ENCODE data around the gene PLAGL1.
A peak's percentile ranks its signal among the peaks of the same experiment; 100 is the strongest.
"Not testable (repeated sequence)": the region's sequence is repeated elsewhere in the genome, so short reads cannot be mapped to it uniquely, and the experiment has no call there.

The PLAGL1 gene, protein sequence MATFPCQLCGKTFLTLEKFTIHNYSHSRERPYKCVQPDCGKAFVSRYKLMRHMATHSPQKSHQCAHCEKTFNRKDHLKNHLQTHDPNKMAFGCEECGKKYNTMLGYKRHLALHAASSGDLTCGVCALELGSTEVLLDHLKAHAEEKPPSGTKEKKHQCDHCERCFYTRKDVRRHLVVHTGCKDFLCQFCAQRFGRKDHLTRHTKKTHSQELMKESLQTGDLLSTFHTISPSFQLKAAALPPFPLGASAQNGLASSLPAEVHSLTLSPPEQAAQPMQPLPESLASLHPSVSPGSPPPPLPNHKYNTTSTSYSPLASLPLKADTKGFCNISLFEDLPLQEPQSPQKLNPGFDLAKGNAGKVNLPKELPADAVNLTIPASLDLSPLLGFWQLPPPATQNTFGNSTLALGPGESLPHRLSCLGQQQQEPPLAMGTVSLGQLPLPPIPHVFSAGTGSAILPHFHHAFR

DNA sequence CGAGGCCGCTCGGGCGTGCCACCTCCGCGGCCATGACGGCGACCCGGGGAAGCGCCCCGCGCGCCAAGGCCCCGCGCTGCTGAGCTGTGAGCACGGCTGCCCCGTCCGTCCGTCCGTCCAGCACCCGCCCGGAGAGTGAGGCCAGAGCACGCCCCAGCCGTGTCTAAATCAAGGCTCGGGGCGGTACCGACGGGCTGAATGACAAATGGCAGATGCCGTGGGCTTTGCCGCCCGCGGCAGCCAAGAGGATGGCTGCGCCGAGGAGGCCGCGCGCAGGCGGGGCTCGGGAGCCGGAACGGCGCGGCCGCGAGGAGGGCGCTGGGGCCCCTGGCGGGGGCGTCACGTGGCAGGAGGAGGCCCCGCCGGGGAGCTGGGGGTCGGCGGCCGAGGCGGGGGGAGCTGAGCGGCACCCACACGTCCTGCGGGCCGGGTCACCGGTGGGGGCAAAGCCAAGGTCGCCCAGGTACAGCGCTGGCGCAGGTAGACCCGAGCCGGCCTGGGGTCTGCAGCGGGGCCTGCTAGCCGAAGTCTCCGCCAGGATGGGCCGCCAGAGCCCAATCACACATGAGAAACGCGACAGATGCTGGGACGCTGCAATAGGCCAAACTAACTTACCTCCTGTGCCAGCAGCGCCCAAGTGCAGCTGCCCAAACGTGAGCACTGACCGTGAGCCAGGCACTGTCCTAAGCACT, at the start of gene PLAGL1:
PLAGL1 (minus strand) TSS at position 140 of the 692 bp plus-strand sequence. CDS start 60,123 bp downstream, outside the sequence.
- DNase-seq (ENCODE audit: low read depth): no peak

DNA sequence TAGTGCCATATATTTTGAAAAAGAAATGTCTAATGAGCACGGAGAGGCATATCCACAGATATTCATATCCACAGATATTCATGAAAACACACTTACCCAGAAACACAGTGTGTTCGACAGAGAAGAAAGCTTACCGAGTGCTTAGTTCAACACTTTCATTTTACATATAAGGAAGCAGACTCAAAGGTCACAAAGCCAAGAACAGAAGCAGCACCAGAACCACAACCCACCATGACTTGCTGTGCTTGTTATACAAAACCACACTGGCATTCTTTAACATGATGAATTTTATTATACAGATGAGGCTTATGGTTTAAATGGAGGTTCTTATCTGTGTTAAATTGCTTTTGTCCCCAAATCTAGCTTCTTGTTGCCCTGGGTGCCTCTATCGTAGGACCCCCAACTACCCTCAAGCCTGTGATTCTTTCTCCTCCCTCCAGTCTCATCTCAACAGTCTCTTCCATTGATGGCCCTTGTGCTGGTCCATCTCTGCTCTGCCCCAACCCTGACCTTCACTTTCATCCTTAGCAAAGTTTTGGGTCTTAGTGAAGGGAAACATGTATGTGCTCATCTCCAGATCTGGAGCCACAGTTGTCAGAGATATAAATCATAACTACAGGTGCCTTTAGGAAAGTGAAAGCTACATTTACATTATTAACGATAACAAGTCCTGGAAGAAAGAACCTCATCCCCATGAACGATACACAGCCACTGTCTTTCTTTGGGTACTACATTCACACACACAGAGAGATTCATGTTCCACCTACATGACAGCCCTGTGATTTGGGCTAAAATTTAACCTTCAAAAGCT, 47.3 kb upstream of the PLAGL1 start:
- DNase-seq (ENCODE audit: low read depth): peak; percentile 29

DNA sequence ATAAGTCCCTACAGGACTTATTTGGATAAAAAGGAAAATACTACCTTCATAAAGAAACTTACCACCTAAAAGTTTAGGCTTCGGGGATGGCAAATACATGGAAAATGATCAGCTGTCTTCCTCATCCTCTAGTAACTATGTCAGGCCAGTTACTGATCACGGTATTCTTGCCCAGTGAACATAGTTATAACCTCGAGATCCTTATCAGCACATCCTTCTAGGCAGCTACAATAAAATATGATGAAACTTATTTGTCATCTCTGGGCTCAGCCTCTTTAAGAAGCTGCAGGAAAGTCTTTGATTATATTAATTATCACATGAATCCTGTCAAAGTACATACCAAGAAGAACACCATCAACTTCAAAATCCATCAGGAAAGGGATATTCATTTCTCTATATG, 45.5 kb upstream of the PLAGL1 start:
- DNase-seq (ENCODE audit: low read depth): no peak

DNA sequence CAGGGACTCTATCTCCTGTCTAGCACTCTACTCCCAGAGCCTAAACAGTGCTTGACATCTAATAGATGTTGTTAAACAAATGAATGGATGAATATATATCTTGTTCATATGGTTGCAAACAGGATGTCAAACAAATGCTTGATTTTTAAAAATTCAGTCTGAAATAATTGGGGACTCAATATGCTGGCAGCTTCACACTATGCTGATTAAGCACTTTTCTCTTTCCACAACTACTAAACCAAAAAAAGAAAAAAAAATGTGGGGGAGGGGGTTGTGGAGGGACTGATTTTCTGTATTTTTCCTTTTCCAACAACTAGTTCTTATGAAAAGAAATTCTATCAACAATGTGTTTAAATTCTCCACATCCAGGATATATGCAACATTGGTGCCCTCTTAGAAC, 44.4 kb upstream of the PLAGL1 start:
- DNase-seq (ENCODE audit: low read depth): no peak

DNA sequence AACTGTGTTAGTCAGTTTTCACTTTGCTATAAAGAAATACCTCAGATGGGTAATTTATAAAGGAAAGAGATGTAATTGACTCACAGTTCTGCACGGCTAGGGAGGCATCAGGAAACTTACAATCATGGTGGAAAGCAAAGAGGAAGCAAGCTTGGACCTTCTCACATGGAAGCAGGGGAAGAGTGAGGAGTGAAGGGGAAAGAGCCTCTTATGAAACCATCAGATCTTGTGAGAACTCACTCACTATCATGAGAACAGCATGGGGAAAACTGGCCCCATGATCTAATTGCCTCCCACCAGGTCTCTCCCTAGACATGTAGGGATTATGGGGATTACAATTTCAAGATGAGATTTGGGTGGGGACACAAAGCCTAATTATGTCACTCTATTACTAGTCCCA, 41.3 kb upstream of the PLAGL1 start:
- no peak for DNase-seq (ENCODE audit: low read depth)

DNA sequence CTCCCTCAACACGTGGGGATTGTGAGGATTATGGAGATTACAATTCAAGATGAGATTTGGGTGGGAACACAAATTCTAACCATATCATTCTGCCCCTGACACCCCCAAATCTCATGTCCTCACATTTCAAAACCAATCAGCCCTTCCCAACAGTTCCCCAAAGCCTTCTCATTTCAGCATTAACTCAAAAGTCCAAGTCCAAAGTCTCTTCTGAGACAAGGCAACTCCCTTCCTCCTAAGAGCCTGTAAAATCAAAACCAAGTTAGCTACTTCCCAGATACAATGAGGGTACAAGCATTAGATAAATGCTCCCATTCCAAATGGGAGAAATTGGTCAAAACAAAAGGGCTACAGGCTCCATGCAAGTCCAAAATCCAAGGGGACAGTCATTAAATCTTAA, 39.6 kb upstream of the PLAGL1 start:
- no peak for DNase-seq (ENCODE audit: low read depth)

DNA sequence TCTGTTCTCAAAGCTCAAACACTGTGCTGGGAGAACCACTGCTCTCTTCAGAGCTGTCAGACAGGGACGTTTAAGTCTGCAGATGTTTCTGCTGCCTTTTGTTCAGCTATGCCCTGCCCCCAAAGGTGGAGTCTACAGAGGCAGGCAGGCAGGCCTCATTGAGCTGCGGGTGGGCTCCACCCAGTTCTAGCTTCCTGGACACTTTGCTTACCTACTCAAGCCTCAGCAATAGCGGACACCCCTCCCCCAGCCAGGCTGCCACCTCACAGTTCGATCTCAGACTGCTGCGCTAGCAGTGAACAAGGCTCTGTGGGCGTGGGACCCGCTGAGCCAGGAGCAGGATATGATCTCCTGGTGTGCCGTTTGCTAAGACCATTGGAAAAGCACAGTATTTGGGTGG, 38.6 kb upstream of the PLAGL1 start:
- DNase-seq (ENCODE audit: low read depth): not testable (repeated sequence)

DNA sequence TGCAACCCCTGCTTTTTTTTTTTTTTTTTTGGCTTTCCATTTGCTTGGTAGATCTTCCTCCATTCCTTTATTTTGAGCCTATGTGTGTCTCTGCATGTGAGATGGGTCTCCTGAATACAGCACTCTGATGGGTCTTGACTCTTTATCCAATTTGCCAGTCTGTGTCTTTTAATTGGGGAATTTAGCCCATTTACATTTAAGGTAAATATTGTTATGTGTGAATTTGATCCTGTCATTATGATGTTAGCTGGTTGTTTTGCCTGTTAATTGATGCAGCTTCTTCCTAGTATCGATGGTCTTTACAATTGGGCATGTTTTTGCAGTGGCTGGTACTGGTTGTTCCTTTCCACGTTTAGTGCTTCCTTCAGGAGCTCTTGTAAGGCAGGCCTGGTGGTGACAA, 36.9 kb upstream of the PLAGL1 start:
- DNase-seq (ENCODE audit: low read depth): not testable (repeated sequence)

DNA sequence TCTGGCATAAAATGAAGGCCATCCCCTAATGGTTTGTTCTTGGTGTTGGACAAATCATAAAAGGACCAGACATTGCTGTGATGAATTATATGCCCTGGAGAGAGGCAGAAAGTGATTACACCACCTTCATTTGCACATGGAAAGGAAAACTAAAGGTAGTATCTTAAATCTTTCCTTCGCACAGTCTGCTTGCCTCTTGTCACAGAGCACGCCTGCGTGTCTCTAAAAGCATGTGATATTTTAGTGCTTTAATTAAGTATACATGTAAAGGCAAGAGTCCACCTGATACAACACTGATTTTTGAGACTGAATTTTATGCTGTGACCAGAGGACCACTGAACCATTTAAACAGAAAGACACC, 28.8 kb upstream of the PLAGL1 start:
- DNase-seq (ENCODE audit: low read depth): no peak

DNA sequence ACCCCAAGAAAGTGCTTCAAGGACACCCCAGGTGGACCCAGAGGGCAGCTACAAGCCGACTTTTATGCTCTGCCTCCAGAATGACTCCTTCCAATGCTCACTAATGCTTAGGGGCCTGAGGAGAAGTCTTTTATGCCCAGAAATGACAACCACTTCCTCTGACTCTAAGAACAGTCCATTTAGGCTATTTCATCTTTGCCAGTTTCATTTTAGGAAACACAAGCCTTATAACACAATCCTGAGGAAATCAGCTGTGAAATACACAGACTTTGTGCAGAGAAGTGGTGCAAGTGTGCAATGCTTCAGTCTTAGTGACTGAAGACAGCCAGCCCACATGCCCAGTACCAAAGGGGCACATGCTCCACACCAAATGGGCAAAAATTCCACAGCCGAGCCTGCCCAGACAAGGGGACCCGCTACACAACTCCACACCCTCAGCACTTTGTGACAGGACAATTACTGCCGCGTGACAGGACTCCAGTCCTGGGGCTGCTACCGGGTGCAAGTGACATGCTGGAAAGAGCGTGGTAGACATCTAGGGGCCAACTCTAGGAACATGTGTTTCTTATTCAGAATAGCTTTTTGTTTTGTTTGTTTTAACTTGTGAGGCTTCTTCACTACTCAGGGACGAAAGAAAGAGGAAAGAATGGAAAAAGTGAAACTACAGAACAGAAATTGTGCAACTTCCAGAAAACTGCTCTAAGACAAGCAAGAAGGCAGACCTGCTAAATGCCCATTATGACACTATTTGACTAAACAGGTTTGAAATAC, 28.2 kb upstream of the PLAGL1 start:
- no peak for DNase-seq (ENCODE audit: low read depth)

DNA sequence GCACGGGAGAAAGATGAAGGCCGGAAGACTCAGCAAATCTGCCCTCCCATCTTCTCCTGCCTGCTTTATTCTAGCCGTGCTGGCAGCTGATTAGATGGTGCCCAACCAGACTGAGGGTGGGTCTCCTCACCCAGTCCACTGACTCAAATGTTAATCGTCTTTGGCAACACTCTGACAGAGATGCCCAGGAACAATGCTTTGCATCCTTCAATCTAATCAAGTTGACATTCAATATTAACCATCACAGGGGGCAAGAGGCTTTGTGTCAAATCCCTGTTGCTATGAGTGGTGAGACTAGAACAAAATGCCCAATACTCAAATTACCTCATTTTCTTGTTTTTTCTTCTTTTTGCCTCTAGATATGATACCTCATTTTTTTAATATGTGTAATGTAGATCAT, 27.4 kb upstream of the PLAGL1 start:
- no peak for DNase-seq (ENCODE audit: low read depth)

DNA sequence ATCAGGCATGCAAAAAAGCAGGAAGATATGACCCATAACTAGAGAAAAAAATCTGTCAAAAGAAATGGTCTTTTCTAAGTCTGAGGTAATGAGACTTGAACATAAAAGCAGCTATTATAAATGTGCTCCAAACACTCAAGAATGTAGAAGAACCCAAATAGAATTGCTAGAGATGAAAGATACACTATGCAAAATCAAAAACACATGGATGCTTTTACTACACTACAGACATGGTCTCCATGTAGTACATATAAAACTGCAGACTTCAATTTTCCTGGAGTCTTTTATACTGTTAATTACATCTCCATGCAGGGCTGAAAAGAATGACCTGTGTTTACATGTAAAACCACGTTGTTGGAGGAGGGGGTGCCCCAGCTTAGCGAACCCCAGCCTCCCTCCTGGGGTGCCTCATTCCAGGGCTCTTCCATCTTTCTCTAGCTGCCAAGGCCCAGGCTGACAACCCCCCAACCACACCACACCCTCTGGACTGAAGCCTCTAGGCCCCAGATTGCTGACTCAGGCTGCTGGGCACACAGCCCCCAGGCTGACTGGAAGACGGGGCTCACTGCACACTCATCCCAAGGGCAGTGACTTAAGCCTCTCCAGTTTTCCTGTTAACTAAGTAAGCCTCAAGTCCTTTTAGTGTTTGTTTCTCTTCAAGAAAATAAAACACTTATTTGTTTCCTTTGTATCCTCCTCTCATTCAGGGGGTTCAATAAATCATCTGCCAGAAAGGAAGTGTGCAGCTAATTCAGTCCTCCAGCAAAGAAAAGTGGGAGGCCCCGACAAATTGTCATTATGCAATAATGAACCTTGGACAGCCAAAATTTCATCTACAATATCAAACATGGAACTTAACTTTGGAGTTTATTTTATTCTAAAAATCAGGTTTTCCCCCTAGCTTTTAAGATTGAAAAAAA, 26.0 kb upstream of the PLAGL1 start:
- no peak for DNase-seq (ENCODE audit: low read depth)

DNA sequence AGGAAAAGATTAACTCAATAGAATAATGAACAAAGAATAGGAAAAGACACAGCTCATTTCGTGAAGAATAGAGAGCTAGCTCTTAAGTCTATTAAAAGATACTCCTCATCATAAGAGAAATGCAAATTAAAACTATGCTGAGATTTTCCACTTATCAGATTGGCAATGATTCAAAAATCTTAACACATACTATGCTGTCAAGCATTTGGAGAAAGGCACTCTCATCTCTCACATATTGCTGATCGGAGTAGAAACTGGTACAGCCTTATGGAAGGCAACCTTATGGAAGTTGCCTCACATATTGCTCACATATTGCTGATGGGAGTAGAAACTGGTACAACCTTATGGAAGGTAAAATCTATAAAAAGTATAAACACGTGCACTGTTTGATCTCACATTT, 21.4 kb upstream of the PLAGL1 start:
- DNase-seq (ENCODE audit: low read depth): no peak

DNA sequence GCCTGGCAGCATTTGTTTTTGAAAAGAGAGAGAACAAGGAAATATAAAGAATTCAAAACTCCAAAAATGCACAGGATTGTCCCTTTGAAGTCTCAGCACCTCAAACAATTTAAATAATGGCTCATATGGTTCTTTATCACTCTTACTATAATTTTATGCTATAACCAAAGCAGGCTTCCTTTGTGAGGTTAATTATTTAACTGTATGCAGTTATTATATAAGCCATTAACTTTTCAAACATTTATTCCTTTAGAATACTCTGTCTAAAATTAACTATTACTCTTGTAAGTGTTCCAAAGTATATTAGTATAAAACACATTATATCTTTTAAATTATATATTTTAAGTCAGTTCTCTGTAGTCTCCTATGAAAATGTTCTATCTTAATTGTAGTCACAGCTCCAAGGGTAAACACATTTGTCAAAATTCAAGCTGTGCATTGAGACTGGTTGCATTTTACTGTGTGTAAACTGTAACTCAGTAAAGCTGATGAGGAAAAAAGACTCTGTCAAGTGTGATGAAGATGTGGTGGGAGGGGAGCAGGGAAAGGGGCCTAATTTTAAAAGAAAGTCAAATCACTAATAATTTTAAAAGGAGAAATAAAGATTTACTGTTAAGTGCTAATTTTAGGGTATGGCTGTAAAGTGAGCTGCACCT, 20.0 kb upstream of the PLAGL1 start:
- no peak for DNase-seq (ENCODE audit: low read depth)

DNA sequence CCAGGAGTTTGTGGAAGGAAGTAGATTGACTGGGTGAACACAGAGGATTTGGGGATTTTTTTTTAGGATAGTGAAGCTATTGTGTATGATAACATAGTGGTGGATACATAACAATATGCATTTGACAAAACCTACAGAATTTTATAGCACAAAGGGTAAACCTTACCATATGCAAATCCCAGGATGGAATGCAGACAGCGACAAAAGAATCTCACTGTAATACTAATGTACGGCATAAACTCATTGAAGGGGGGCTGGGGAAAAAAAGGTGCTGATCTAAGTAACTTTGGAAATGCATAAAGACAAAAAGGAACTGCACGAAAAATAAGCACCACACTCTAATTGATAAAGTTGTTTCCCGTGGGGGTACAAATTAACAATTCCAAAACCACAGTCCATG, 15.2 kb upstream of the PLAGL1 start:
- no peak for DNase-seq (ENCODE audit: low read depth)

DNA sequence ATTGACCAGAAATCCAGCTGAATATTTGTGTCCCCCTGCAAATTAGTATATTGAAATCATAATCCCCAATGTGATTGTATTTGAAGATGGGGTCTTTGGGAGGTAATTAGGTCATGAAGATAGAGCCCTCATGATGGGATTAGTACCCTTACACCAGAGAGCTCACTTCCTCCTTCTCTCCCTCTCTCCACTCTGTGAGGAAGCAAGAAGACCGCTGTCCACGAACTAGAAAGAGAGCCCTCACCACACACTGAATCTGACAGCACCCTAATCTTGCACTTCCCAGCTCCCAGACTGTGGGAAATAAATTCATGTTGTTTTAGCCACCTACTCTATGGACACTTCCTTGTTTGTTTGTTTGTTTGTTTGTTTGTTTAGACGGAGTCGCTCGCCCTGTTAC, 11.9 kb upstream of the PLAGL1 start:
- DNase-seq (ENCODE audit: low read depth): no peak

DNA sequence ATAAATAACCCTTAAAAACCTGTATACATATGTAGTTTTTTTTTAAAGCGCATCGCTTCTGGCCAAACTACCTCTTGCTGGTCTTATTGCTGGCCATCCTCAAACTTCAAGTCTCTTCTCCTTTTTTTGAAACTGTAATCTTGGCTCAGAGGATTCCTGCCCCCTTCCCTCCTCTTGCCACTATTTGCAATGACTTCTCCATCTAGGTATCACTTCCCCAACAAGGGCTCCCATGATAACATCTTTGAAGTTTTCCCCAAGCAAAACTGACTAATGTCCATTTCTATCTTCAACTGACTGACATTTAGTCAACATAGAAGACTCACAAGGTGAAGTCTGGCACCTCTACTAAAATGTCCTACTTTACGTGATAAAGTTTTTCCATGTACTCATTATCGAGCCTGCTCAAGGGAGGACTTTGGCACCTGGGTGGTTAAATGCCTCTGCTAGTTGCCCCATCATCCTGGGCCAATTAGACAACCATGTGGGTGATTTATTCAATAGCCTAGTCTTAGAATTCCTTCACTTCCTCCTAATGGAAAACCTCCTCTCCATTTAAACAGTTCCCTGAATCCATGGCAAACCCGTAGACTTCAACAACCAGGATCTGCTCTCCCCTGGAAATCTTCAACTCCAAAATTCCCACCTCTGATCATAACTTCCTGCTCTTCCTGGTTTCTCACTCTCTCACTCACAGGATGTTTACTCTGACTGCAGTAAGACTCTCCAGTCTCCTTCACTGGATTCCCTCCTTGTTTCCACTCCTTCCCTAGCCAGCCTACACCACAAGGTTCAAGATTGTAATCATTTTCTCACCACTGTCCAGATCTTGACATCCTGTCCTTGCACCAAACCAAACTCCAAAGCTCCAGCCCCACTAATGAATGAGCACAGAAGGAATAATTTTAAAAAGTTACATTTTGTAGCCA, 9.4 kb upstream of the PLAGL1 start:
- DNase-seq (ENCODE audit: low read depth): no peak

DNA sequence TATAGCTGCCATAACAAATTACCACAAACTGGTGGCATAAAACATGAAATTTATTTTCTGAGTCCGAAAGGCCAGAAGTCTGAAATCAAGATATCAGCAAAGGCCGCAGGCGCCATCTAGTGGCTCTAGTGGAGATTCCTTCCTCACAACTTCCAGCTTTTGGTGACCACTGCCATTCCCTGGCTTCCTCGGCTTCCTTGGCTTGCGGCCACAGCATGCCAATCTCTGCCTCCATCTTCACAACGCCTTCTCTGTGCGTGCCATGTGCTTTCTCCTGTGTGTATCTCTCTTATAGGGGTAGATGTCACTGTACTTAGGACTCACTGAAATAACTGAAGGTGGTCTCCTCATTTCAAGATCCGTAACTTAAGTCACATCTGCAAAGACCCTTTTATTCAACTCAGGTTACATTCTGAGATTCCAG, 5.4 kb upstream of the PLAGL1 start:
- DNase-seq (ENCODE audit: low read depth): peak; percentile 43

DNA sequence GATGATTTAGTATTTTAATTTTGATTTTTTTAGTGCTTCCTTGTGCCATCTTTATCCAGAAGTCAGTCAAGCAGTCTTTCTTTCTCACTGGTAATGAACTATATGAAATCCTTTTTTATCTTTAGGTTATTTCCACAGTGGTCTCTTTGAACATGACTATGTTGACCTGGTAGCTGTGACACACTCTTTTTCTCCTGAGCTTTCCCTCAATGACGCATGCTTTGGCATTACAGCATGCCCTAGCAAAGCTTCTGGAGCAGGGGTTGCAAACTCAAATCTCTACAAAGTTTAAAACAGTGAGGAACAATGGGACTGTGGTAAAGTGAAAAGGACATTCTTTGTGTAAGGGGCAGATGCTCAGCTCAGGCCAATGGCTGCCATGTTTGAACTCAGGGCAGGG, 4.5 kb upstream of the PLAGL1 start:
- no peak for DNase-seq (ENCODE audit: low read depth)

All from stimulated activated CD8-positive, alpha-beta memory T cell treated with anti-CD3 and anti-CD28 coated beads, Interleukin-12 subunit alpha, Interleukin-12 subunit beta, amount 100 ng/mL, for 1 hour (primary cell).